GM18505 (cell line): ENCODE data around the gene OTUD3.
"Not testable (repeated sequence)": the region's sequence is repeated elsewhere in the genome, so short reads cannot be mapped to it uniquely, and the experiment has no call there.

Experiments
- ATAC-seq: cut with Tn5 transposase; IDR thresholded peaks from one replicate; pipeline ENCODE4 v1.9.1; 2021; ENCODE audit not compliant: unreplicated experiment
- POLR2A ChIP-seq: IDR thresholded peaks from 4 replicates; pipeline ENCODE4 v1.6.1; 2011; ENCODE audit warnings: borderline replicate concordance; ENCODE audit not compliant: insufficient read depth, insufficient read length; ENCODE audit errors: extremely low read depth

Gene OTUD3

DNA sequence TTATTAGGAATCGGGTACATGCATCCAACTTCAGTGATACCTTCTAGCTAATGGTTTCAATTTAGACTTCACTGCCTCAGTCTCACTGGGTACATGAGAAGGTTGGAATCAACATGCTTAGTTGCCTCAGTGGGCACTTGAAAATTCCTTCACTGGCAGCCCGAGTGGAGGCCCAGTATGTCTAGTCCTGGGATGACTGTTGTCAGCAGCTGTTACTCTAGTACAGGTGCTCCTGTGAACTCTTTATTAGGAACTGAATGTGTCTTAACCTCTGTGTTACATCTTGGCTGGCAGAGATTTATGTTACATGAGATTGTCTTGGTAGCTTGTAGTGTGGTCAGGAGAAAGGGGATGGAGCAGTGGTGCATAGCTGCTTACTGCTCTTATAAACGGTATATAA lies 27.8 kb downstream of the OTUD3 start:
- TF ChIP-seq POLR2A = no peak
- no peak for ATAC-seq

DNA sequence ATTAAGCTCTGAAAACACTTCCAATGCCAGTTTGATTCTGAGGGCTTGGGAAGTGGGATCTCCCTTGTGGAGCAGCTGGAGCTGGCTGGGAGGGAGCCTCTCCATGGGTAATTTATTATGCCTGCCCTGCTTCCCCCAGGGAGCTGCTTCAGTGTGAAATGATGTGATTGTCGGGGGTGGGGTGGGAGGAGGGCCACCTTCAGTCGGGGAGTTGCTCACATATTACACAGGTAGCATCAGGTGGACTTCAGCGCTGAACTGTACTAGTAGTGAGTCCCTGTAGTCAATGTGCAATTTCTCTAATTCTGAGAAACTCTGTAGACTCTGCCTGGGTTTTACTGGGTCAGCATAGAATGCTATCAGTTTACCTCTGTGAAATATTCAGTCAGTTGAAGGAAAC lies 28.5 kb downstream of the OTUD3 start:
- no peak for ATAC-seq

DNA sequence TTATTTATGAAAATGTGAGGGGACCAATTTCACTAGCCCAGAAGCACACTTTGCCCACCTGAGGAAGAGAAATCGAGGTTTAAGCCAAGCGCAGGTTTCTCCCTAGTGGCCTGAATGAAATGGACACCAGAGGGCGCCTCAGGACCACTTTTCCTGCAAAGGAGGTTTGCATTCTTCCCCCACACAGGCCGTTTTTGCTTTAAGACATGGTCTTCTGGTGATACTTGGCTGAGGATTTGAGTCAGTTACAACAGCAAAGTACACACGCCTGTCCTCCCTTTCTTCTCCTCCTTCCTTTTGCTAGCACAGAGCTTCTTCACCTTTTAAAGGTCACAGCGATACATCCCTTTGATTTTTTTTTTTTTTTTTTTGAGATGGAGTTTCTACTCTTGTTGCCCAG lies 35.9 kb downstream of the OTUD3 start:
- TF ChIP-seq POLR2A = no peak
- no peak for ATAC-seq

More for the DNA sequence above, 28.5 kb downstream of the OTUD3 start:
- no peak for TF ChIP-seq POLR2A

DNA sequence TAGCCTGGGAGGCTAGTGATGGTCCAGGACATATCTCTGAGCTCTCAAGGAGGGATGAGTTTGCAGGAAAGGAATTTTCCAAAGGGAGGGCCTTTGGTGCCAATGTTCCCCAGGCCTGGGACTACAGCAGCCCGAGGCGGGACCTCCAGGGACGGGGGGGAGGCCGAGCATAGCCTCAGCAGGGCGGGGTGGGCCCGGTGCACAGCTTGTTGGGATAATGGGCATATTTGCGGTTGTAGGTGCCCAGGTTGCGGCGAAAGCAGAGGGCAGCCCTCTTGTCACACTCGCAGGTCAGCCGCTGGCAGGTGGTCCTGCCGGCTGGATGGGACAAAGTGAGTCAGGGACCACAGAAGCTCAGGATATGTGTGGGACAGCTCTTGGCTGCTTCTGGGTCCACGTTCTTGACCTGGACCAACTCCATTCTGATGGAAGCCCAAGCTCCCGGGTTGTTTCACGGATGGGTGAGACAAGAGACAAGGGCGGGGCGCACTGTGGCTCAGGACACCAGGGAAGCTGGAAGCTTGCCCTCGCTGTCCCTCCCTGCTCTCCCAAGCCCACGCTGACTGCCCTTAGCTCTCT lies 38.0 kb downstream of the OTUD3 start:
- TF ChIP-seq POLR2A = no peak
- ATAC-seq = no peak

DNA sequence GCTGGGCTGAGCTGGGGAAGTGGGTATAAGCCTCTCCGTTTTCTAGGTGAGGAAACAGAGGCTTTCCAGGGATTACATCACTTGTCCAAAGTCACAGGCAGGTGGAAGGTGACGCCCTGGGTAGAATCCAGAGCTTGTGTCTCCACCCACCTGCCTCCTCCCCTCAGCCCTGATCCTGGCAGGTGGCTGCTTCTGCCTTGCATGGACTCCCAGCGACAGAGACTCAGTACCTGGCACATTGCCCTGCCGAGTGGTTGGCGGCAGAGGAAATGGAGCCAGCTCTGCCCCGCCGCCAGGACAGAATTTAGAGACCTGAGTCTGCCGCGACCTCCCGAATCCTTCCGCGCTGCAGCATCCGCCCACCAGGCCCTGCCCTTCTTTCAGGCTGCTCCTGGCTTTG lies 39.1 kb downstream of the OTUD3 start:
- no peak for ATAC-seq
- TF ChIP-seq POLR2A = no peak

DNA sequence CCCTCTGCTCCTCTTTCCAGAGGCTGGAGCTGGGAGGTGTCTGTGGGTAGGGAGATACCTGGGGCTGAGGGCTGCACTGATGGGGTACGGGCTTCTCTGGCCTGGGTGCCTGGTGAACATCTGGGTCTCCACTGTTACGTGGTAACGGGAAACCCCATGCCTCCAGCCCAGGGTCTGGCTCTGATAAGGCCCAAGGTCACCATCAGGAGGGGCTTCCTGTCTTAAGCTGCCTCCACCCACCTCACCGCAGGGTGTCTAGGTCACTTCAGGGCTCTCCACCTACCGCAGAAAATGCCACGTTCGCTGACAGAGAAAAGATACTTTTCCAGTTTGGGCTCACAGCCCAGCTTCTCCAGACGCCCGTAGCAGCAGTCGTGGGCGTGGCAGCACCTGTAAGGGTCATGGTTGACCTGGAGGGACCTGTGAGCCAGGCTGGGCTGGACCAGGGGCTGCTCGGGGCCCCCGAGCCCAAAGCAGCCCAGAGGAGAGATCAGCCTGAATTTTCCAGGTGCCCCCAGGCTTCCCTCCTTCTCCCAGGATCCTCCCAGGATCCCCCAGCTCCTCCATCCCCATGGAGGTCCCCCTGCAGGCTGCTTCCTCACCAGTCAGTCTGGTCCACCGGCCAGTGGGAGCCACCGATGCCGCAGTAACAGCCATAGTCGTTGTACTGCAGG lies 40.0 kb downstream of the OTUD3 start:
- ATAC-seq = no peak
- TF ChIP-seq POLR2A = no peak

DNA sequence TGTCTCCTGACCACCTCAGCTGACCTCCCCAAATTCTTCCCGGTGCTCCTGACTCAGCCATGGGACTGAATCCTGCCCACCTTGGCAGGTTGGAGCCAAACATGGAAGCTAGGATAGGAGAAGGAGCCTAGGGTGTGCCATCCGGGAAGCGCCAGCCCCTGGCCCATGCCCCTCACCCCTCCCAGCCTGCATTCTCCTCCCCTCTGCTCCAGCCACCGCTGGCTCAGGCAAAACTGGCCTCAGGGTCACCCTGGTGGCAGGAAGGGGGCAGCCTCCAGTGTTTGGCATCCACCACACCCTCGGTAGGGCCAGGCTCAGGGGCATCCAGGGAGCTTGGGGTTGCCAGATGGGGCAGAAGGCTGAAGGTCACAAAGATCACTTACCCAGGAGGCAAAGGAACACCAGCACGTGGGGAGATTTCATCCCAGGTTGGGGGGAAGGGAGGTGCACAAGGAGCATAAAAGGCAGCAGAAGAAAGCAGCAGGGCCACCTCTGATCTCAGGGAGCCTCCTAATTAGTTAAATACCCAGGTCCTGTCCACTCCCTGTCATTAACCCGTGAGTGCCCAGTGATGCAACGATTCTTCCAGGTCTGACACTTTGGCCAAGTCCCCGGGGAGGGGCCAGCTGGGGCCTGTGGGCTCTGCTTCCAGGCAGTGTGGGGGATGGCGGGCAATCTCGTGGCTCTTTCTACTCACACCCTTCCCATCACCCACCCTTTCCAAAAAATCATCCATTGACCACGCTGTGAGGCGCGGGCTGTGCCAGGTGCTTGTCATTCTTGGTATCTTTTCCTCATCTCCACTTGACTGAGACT lies 41.1 kb downstream of the OTUD3 start, which contains the start of gene PLA2G2E:
PLA2G2E (minus strand) TSS at position 481 of the 816 bp plus-strand sequence; CDS start at position 423, 58 bp downstream.
- no peak for TF ChIP-seq POLR2A
- ATAC-seq = no peak

DNA sequence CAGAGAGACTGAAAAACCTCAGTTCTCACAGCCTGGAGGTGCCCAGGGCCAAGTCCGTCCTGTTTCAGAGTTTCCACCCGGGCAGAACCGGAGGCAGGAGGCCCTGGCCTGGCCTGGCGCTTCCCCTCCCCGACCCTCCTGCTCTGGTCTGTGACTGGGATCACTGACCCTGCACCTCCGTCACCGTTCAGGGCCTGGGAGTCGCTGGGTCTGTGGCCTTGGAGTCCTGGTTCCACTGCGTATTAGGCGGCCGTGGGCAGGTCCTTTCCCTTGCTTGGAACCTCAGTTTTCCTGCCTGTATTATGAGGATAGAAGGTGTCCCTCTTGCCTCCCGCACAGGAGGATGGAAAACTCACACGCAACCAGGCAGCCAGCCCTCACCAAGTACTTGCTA lies 41.8 kb downstream of the OTUD3 start:
- no peak for TF ChIP-seq POLR2A
- ATAC-seq = no peak

DNA sequence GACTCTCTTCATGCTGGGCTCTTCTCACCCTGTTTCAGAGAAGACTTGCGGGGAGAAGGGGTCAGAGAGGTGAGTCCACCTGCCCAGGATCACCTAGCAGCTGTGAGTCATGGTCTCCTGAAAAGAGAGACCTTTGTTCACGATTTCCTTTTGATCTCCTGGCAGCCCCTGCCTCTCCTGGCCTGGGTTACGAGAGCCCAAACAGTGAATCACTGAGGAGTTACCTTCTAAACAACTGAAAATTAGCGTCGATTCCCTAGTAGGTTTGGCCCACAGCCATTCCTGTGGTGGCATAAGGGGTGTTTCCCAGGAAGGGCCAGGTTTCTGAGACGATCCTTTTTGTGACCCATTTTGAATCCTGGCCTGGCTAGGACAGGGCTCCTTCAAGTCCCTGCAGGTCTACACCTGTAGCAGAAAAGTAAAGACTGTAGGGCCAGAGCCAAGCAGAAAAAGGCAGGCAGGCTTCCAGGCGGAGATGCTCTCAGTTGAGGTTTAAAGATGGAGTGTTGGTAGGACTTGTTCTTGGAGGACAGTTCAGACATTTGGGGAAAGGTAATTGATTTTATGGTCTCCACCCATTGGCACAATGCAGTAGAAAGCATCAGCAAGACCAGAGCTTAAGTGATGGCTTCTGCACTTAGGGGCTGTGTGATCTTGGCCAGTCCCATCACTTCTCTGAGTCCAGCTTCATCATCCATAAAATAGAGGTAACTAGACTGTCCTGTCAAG lies 43.3 kb downstream of the OTUD3 start:
- TF ChIP-seq POLR2A = no peak

DNA sequence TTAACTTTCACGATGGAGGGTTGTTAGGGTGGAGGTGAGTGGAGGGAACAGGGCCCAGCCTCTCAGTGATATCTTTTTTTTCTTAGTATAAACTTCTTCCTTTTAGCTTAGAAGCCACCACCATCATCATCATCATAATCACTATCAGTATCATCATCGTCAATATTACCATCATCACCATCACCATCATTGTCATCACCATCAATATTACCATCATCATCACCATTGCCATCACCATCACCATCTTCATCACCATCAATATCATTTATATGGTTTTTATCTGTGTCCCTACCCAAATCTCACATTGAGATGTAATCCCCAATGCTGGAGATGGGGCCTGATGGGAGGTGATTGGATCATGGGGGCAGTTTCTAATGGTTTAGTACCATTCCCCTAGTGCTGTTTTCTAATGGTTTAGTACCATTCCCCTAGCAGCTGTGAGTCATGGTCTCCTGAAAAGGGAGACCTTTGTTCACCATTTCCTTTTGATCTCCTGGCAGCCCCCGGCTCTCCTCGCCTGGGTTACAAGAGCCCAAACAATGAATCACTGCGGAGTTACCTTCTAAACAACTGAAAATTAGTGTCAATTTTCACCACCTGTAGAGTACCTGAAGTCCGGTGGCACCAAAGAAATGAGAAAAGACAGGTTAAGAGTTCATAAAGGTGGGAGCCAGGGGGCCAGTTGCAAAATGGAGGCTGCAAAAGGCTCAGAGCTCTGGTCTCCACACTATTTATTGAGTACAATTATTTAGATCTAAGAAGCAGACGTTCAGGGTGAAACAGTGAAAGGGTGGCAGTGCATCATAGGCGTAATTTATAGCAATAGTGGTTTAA lies 44.3 kb downstream of the OTUD3 start:
- no peak for ATAC-seq
- TF ChIP-seq POLR2A = no peak

More for the DNA sequence above, 43.3 kb downstream of the OTUD3 start:
- ATAC-seq = no peak

DNA sequence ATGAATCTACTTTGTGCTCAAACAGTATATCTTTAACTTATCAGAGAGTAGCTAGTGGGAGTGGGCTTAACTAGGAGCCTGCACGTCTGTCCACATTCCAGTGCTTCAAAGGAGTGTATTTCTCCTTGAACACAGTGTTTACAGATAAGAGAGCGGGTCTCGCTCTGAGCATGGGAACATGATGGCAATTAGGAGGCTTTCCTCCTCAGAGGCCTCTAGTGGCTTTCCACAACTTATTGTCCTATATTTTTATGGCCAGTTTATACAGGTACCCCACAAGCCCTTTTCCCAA lies 44.9 kb downstream of the OTUD3 start:
- not testable (repeated sequence) for ATAC-seq

DNA sequence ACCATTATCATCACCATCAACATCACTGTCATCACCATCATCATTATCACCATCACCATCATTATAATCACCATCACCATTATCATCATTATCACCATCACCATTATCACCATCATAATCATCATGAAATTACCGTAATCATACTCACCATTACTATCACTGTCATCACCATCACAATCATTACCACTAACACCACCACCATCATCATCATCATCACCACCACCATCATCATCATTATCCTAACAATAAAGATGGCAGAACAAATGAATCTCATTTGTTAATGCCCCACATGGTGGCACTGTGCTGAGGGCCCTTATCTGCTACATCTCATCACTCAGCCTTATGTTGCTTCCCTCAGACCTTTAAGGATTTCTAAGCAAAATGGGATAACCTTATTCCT lies 50.7 kb downstream of the OTUD3 start:
- ATAC-seq = no peak
- no peak for TF ChIP-seq POLR2A

DNA sequence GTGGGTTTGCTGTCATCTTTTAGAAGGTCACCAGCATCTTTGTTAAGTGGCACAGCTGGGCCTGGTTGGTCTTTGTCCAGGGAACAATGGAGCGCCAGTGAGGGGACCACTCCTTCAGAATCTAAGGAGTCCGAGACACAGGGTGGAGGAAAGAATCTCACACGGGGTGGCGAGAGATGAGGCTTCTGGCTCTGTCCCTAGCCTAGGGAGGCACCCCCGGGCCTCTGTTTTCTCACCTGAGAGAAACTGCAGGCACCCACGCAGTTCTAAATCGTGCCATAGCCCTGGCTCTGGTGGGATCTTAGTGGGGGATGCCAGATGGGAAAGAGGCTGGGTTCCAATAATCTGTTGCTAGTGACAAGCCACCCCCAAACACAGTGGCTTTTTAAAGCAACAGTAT lies 52.1 kb downstream of the OTUD3 start:
- TF ChIP-seq POLR2A = no peak
- ATAC-seq = no peak
